HepG2 (cell line): Measurements from ENCODE around the gene SERPINA3. TPM values are rescaled to one million over a fixed set of nuclear protein-coding genes. Genes with fewer than 3 reads are reported as not detected.

ENCODE experiments used
- CC2D1A ChIP-seq: sonication (generic); formaldehyde crosslinking; IDR thresholded peaks from 2 replicates; pipeline ENCODE4 v1.8.1; 2023; ENCODE audit warnings: mild to moderate bottlenecking, missing genetic modification reagents
- GATA4 ChIP-seq: sonication (generic); IDR thresholded peaks from 2 replicates; pipeline ENCODE4 v1.6.1; 2016; ENCODE audit warnings: antibody characterized with exemption, low read depth, borderline replicate concordance
- KLF15 ChIP-seq: sonication (generic); formaldehyde crosslinking; IDR thresholded peaks from 2 replicates; pipeline ENCODE4 v1.8.1; 2023; ENCODE audit warnings: borderline replicate concordance, mild to moderate bottlenecking, inconsistent platforms, missing genetic modification reagents, mixed read lengths
- PAX8 ChIP-seq: sonication (generic); formaldehyde crosslinking; IDR thresholded peaks from 2 replicates; pipeline ENCODE4 v1.8.0; 2022; ENCODE audit warnings: mild to moderate bottlenecking, missing genetic modification reagents, borderline replicate concordance
- PHF8 ChIP-seq: sonication (generic); formaldehyde crosslinking; IDR thresholded peaks from 2 replicates; pipeline ENCODE4 v1.5.0; 2020; ENCODE audit warnings: missing genetic modification reagents
- PITX1 ChIP-seq: sonication (generic); formaldehyde crosslinking; IDR thresholded peaks from 2 replicates; pipeline ENCODE4 v1.5.1; 2020; ENCODE audit warnings: mild to moderate bottlenecking, missing genetic modification reagents
- REPIN1 ChIP-seq: sonication (generic); formaldehyde crosslinking; IDR thresholded peaks from 2 replicates; pipeline ENCODE4 v1.8.0; 2022; ENCODE audit warnings: missing genetic modification reagents, low read depth, mild to moderate bottlenecking, borderline replicate concordance
- SCMH1 ChIP-seq: sonication (generic); formaldehyde crosslinking; IDR thresholded peaks from 2 replicates; pipeline ENCODE4 v1.9.0; 2021; ENCODE audit warnings: missing genetic modification reagents, mild to moderate bottlenecking, borderline replicate concordance
- SMC3 ChIP-seq: IDR thresholded peaks from 2 replicates; pipeline ENCODE4 v1.6.1; 2011; ENCODE audit warnings: low read length, improper control_type of control experiment
- TEAD3 ChIP-seq: optimal IDR thresholded peaks from 2 replicates; pipeline ENCODE3; 2016; ENCODE audit warnings: borderline replicate concordance
- ZC3H13 ChIP-seq: sonication (generic); formaldehyde crosslinking; IDR thresholded peaks from 2 replicates; pipeline ENCODE4 v1.8.1; 2023; ENCODE audit warnings: mild to moderate bottlenecking, missing genetic modification reagents, moderate library complexity
- ZFP1 ChIP-seq: IDR thresholded peaks from 2 replicates; pipeline ENCODE4 v1.6.1; 2016
- ZNF33B ChIP-seq: sonication (generic); formaldehyde crosslinking; IDR thresholded peaks from 2 replicates; pipeline ENCODE4 v1.5.1; 2020; ENCODE audit warnings: mild to moderate bottlenecking, missing genetic modification reagents
- ZNF343 ChIP-seq: sonication (generic); formaldehyde crosslinking; IDR thresholded peaks from 2 replicates; pipeline ENCODE4 v1.4.0; 2020; ENCODE audit warnings: mild to moderate bottlenecking, missing genetic modification reagents
- ZNF549 ChIP-seq: sonication (generic); formaldehyde crosslinking; IDR thresholded peaks from 2 replicates; pipeline ENCODE4 v1.5.0; 2020; ENCODE audit warnings: missing genetic modification reagents
- ZNF768 ChIP-seq: sonication (generic); formaldehyde crosslinking; IDR thresholded peaks from 2 replicates; pipeline ENCODE4 v1.4.0; 2020; ENCODE audit warnings: missing genetic modification reagents
- polyA plus RNA-seq, 8 experiments: library from polyadenylated mRNA; depleted of rRNA in 3 of 8; stranded (reverse) in 7 of 8; unstranded in 1 of 8; fragments of >200 nt; fragmentation: Illumina TruSeq in 4 of 8; extraction: Trizol in 4 of 8; gene quantifications; 2 replicates each; pipeline versions ENCODE4 v1.2.1 to v1.2.3, GENCODE V29; 2011 to 2016; ENCODE audit warnings: low read depth in 4 of 8, missing spikeins in 1 of 8, mixed read lengths in 1 of 8; ENCODE audit not compliant: insufficient read depth in 1 of 8
- total RNA-seq, 5 experiments: library from RNA; depleted of rRNA; stranded (reverse); fragments of >200 nt; fragmentation: Illumina TruSeq; extraction: Trizol; gene quantifications; 2 replicates each; pipeline ENCODE4 v1.2.3, GENCODE V29; 2016; ENCODE audit warnings: low read depth in 1 of 5
- TF ChIP-seq, protein P1 (sequence below): sonication (generic); formaldehyde crosslinking; IDR thresholded peaks from 2 replicates; pipeline ENCODE4 v1.4.0; 2020; ENCODE audit warnings: missing genetic modification reagents
- TF ChIP-seq, protein P2 (sequence below): IDR thresholded peaks from 2 replicates; pipeline ENCODE4 v1.6.1; 2018; ENCODE audit warnings: missing genetic modification reagents, mild to moderate bottlenecking, missing compliant biosample characterization
- TF ChIP-seq, protein P3 (sequence below): sonication (generic); formaldehyde crosslinking; IDR thresholded peaks from 2 replicates; pipeline ENCODE4 v1.9.0; 2021; ENCODE audit warnings: missing genetic modification reagents, borderline replicate concordance
- TF ChIP-seq, protein P4 (sequence below): sonication (generic); formaldehyde crosslinking; IDR thresholded peaks from 2 replicates; pipeline ENCODE4 v1.4.0; 2020; ENCODE audit warnings: missing genetic modification reagents

Gene SERPINA3
- total and polyA plus RNA-seq, 2 of the 13 experiments (the other 11 are each of a cell fraction or from before 2014, with no cell fraction given): 825 to 2,200 TPM

DNA sequence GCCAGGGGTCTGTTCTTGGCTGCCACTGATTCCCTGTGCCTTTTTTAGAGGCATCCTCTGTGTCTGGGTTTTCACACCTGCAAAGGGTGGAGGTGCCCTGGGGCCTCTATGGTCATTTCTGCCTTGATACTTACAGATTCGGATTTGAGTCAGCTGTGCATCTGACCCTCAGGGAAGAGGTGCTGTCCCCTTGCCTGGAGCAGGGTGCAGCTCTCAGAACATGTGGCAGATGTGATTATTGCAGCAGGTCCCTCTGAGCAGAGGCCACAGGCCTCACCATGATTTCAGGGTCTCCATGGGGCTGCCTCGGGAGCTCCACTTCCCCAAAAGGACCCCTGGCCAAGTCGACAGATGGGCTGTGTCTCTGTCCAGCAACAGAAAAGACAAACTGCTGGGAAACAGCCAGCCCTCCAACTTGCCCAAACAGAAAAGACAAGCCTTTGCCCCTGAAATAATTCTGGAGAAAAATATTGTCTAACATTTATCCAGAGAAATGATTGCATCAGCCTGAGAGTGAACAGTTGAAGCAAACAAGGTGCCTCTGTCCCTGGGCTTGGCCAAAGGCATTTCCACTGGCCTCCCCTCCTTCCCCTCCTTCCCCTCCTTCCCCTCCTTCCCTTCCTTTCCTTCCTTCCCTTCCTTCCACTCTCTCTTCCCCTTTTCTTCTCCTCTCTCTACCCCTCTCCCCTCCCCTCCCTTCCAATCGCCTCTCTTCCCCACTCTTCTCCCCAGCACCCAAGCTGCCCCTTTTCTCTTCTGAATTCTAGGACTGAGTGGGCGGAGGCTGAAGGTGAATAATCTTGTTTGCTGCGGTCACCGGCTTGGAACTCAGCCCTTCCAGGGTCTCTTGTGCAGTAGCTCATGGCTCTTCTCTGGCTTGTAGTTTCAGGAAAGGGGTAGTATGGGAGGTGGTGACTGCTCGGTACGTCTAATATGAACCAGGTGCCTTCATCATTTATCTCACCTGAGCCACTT lies 676 bp downstream of the SERPINA3 start (continued):
- TF ChIP-seq, protein P1, sequence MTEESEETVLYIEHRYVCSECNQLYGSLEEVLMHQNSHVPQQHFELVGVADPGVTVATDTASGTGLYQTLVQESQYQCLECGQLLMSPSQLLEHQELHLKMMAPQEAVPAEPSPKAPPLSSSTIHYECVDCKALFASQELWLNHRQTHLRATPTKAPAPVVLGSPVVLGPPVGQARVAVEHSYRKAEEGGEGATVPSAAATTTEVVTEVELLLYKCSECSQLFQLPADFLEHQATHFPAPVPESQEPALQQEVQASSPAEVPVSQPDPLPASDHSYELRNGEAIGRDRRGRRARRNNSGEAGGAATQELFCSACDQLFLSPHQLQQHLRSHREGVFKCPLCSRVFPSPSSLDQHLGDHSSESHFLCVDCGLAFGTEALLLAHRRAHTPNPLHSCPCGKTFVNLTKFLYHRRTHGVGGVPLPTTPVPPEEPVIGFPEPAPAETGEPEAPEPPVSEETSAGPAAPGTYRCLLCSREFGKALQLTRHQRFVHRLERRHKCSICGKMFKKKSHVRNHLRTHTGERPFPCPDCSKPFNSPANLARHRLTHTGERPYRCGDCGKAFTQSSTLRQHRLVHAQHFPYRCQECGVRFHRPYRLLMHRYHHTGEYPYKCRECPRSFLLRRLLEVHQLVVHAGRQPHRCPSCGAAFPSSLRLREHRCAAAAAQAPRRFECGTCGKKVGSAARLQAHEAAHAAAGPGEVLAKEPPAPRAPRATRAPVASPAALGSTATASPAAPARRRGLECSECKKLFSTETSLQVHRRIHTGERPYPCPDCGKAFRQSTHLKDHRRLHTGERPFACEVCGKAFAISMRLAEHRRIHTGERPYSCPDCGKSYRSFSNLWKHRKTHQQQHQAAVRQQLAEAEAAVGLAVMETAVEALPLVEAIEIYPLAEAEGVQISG (CRISPR knock-in tag): no peak; the same call in none of the 2 replicates
- TF ChIP-seq ZNF343 (CRISPR knock-in tag) (no peak), PHF8 (CRISPR knock-in tag) (no peak; the same call in 1 of the 2 replicates), SCMH1 (CRISPR knock-in tag) (no peak), ZNF549 (CRISPR knock-in tag) (no peak), SMC3 (no peak), CC2D1A (CRISPR knock-in tag) (no peak), PITX1 (CRISPR knock-in tag) (peak; percentile 12; the same call in 1 of the 2 replicates), GATA4 (no peak), TEAD3 (CRISPR knock-in tag) (no peak), ZNF33B (CRISPR knock-in tag) (0 out of 2 replicates have a peak, but pooled peaks have one; percentile 44), KLF15 (CRISPR knock-in tag) (no peak), ZNF768 (CRISPR knock-in tag) (0 out of 2 replicates have a peak, but pooled peaks have one; percentile 31), PAX8 (CRISPR knock-in tag) (no peak), ZC3H13 (CRISPR knock-in tag) (peak; percentile 44; the same call in 1 of the 2 replicates), ZFP1 (no peak), REPIN1 (CRISPR knock-in tag) (0 out of 2 replicates have a peak, but pooled peaks have one; percentile 66)
- TF ChIP-seq, protein P2, sequence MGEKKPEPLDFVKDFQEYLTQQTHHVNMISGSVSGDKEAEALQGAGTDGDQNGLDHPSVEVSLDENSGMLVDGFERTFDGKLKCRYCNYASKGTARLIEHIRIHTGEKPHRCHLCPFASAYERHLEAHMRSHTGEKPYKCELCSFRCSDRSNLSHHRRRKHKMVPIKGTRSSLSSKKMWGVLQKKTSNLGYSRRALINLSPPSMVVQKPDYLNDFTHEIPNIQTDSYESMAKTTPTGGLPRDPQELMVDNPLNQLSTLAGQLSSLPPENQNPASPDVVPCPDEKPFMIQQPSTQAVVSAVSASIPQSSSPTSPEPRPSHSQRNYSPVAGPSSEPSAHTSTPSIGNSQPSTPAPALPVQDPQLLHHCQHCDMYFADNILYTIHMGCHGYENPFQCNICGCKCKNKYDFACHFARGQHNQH (CRISPR knock-in tag): 0 out of 2 replicates have a peak, but pooled peaks have one; percentile 40
- TF ChIP-seq, protein P3, sequence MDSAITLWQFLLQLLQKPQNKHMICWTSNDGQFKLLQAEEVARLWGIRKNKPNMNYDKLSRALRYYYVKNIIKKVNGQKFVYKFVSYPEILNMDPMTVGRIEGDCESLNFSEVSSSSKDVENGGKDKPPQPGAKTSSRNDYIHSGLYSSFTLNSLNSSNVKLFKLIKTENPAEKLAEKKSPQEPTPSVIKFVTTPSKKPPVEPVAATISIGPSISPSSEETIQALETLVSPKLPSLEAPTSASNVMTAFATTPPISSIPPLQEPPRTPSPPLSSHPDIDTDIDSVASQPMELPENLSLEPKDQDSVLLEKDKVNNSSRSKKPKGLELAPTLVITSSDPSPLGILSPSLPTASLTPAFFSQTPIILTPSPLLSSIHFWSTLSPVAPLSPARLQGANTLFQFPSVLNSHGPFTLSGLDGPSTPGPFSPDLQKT (CRISPR knock-in tag): no peak
- TF ChIP-seq, protein P4, sequence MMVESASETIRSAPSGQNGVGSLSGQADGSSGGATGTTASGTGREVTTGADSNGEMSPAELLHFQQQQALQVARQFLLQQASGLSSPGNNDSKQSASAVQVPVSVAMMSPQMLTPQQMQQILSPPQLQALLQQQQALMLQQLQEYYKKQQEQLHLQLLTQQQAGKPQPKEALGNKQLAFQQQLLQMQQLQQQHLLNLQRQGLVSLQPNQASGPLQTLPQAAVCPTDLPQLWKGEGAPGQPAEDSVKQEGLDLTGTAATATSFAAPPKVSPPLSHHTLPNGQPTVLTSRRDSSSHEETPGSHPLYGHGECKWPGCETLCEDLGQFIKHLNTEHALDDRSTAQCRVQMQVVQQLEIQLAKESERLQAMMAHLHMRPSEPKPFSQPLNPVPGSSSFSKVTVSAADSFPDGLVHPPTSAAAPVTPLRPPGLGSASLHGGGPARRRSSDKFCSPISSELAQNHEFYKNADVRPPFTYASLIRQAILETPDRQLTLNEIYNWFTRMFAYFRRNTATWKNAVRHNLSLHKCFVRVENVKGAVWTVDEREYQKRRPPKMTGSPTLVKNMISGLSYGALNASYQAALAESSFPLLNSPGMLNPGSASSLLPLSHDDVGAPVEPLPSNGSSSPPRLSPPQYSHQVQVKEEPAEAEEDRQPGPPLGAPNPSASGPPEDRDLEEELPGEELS: no peak; the same call in 1 of the 2 replicates
